GM18511 (cell line): Measurements from ENCODE around the gene NFKBIL1.
A peak's percentile ranks its signal among the peaks of the same experiment; 100 is the strongest.
"Not testable (repeated sequence)": the region's sequence is repeated elsewhere in the genome, so short reads cannot be mapped to it uniquely, and the experiment has no call there.

Source experiments
- ATAC-seq: cut with Tn5 transposase; IDR thresholded peaks from one replicate; pipeline ENCODE4 v1.9.1; 2021; ENCODE audit warnings: mild to moderate bottlenecking, moderate library complexity; ENCODE audit not compliant: unreplicated experiment

Gene NFKBIL1

GRCh38 chr6:31534521-31535040 is 12.8 kb upstream of the NFKBIL1 start:
- no peak for ATAC-seq

- ATAC-seq = no peak
Measured at GRCh38 chr6:31535538-31536324, 11.7 kb upstream of the NFKBIL1 start.

DNA sequence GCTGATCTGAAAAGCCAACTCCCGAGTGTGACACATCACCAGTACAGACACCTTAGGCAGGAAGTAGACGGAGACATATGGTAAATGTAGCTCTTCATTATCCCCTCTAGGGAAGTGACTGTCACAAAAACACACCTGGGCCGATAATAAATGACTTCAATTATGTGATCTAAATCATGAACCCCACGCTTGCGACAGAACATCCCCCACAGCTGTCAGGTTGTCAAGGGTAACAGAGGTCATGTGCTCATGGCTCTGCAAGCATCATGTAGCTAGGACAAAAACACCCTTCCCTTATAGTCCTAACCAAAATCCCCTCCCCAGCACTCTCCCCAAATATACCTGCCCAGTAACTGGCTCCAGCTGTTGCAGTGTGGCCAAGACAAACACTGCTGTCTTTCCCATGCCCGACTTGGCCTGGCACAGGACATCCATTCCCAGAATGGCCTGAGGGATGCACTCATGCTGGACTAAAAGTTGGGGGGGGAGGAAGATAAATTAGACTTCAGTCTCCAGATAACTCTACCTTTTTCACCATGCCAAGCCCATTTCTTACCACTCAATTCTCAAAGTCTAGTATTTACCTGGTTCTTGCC is 8.5 kb upstream of the NFKBIL1 start:
- ATAC-seq = no peak

GRCh38 chr6:31540640-31541039 is 6.8 kb upstream of the NFKBIL1 start:
- ATAC-seq = no peak

- ATAC-seq = no peak
Measured at GRCh38 chr6:31541059-31541657, 6.2 kb upstream of the NFKBIL1 start.

DNA sequence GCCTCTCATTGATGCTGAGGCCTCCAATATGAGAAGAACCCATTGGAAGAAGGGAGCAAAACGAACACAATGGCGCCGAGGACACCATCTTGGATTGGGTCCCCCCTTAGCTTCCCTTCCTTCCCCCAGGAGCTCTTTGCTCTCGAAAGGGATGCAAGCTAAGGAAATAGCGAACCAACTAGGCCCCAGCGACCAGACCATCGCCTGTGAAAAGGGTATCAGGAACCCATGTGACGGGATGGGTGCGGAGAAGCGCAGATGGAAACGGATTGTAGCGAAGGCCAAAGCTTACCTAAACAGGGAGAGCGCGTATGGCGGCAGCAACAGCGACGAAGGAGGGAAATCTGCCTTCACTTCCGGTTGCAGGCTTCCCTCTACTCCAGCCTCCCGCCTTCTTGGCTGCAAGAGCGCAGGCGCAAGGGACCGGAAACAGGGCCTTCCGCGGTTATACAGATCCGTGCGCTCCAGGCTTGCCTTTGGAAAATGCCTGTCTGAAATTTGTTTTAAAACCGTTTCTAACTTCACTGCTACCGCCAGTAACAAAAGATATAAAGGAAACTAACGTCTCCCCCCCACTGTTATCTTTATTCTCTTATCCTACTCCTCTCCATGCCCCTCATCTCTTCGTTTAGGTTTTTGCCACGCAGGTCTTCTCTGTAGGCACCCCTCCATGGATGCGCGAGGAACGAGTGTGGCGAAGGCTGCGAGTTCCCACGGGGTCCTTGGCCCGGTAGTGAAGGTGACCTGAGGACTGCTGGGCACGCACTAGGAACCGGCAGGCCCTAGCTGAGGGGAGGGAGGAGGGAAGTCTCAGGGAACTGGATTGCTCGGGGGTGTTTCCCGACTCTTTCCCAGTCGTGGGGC is 5.5 kb upstream of the NFKBIL1 start, which contains the start of gene DDX39B:
Gene DDX39B (minus strand): TSS at position 346 of the 864 bp plus-strand sequence. CDS start 1,471 bp downstream, outside the sequence.
- ATAC-seq = peak; percentile 80

DNA sequence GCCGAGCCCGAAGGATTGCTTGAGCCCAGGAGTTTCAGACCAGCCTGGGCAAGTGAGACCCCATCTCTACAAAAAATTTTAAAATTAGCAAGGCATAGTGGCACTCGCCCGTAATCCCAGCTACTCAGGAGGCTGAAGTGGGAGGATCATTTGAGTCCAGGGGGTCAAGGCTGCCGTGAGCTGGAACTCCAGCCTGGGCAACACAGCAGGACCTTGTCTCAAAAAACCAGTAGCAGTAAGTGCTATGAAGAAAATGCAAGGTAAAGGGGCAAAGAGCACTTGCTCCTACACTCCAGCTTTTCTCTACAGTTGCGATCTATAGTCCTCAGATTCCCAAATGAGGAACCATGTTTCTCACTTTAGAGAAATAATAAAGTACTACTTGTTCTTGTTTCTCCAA is 3.8 kb upstream of the NFKBIL1 start:
- no peak for ATAC-seq

DNA sequence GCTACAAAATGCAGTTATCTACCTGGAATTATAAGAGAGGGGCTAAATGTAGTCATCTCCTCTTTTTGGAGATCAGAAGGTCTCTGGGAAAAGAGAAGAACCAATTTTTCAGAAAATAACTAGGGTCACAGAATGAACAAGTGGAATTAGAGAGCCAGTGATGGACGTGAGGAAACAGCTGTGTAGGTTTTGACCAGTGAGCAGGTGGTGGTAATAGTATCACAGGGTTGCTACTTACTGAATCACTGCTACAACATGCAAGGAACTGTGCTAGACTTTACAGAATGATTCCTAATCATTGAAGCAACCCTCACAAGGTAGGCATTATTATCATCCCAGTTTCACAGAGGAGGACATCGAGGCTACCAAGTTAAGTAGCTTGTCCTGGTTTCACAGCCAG is 2.7 kb upstream of the NFKBIL1 start:
- no peak for ATAC-seq

- no peak for ATAC-seq
Measured at GRCh38 chr6:31545291-31545690, 2.1 kb upstream of the NFKBIL1 start.

DNA sequence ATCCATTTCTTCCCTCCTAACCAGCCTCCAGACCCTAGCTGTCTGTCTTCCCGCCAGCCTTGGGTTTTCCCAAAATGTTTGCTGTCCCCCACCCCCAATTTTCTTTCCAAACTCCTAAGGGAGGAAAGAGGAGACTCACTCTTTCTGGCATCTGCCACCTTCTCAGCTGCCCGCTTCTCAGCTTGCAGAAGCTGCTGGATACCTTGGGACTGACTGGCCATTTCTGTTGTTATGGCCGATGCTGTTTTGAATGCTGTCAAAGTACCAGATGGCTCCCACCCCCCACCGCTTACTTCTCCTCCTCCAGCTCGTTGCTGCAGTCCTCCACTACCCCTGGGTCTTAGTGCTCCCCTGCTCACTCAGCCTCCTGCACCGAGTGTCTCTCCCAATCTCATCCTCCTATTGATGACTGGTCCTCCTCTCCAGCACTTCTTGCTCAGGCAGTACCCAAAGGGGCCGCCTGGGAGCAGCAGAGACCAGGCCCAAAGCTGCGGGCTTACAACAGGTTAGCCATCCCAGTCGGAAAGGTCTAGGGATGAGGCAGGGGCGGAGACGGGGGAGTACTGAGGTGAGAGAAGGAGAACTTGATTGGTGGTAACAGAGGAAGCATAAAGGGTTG is 960 bp upstream of the NFKBIL1 start, which contains the start of gene ATP6V1G2:
Gene ATP6V1G2 (minus strand): TSS at position 270 of the 619 bp plus-strand sequence. CDS start 49 bp downstream, at position 221.
- ATAC-seq = peak; percentile 57

DNA sequence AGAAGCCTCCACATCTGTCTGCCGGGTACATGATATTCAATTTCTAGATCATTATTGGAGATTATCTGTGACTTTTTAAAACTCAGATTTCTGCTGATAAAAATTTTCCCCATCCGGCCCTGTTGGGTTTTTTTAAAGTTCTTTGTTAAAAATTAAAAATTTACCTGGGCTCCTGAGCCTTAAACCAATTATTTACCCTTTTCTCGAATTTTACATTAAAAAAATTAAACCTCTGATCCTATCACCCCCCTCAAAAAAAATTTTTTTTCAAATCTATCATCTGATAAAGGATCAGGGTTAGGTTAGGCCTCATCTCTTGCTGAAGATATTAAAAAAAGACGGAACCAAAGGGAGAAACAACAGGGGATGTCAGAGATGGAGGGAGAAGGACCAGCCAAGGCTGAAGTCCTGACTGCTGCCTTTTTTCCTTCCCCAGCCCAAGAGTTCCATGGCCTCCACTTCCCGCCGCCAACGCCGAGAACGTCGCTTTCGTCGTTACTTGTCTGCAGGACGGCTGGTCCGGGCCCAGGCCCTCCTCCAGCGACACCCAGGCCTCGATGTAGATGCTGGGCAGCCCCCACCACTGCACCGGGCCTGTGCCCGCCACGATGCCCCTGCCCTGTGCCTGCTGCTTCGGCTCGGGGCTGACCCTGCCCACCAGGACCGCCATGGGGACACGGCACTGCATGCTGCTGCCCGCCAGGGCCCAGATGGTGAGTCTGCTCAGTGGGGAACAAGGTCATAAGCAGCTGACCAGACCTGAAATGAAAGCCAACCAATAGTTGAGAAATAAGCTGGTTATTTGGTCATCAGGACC is 527 bp downstream of the NFKBIL1 start:
- ATAC-seq = no peak

GRCh38 chr6:31548544-31548873 is 1.1 kb downstream of the NFKBIL1 start:
- ATAC-seq = no peak

- ATAC-seq = not testable (repeated sequence)
Measured at GRCh38 chr6:31551371-31551770, 4.0 kb downstream of the NFKBIL1 start.

DNA sequence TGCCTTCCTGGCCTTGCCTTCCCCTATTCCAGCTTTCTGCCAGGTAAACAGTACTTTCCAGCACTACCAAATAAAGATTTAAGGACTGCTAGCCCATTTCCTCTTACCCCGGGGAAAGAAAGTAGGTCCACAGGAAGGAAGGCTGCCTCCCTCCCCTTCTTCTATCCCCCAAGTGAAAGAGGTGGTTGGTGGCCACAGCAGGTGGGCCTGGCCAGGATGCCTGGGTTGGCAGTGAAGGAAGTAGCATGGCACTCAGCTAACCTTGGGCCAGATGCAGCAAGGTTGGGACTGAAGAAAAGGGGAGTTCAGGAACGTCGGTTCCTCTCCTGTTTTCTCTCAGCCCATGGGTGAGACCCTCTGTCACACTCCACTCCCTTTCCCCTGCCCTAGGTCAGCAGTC is 8.9 kb downstream of the NFKBIL1 start:
- ATAC-seq = no peak

GRCh38 chr6:31557443-31558317 is 10.3 kb downstream of the NFKBIL1 start:
- ATAC-seq = no peak

DNA sequence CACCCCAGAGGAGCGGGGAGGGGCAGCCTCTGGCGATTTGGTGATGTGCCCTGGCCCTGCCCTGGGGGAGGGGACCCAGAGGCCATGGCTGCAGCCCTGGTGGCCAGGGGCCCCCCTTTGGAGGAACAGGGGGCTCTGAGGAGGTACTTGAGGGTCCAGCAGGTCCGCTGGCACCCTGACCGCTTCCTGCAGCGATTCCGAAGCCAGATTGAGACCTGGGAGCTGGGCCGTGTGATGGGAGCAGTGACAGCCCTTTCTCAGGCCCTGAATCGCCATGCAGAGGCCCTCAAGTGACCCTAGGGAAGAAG is 10.9 kb downstream of the NFKBIL1 start:
- ATAC-seq = no peak

DNA sequence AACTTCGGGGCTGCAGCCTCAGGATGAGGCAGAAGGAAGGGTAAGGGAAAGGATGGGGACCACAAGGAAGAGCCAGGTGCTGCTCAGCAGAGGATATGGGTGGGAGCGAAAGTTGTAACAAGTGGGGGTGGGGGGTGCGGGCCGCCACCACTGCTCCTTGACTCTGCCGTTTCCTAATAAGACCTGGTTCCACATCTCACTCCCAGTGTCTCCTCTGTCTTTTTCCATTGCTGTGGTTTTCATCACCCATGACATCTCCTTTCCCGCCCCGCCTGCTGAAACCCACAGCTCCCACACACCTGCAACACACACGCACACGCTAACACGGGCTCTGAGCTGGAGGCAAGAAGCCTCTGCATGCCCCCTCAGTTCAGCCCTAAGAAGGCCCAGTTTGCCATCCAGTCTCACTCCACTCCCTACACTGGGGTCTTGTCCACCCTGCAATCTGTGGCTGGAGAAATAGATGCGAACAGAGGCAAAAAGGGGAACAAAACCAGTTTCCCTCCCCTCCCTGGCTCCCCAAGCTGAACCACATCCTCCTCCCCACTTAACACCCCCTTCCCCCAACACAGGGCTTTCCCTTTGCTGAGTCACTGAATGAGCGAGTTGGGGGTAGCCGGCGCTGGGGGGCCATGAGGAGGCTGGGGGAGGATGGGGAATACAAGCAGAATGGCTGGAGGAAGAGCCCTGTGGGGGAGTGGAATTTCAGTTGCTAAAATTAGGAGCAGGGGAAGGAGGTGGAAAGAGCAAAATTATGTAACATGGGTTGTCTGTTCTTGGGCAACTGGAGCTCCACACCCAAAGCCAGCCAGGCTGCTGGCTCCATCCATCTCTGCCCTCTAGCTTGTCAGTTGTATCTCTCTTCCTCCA is 11.5 kb downstream of the NFKBIL1 start:
- no peak for ATAC-seq

DNA sequence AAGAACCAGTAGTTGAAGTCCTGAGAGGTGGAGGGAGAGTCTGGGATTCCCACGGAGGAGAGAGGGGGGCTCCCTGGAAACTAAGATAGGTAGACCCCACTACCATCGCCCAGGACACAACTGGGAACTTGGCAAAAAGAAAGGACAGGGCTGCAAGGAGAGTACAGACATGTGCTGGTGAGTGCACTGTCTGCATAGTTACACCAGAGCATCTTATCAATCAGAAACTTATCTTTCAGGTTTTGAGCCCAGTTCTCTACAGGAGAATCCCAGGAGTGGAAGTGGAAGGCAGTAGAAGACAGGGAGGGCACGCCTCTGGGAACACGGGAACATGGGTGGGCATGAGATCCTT is 12.2 kb downstream of the NFKBIL1 start:
- ATAC-seq = no peak
